GM21423 (cell line): ENCODE measurements around the gene TSEN54.

Source experiments
- ATAC-seq: cut with Tn5 transposase; IDR thresholded peaks from one replicate; pipeline ENCODE4 v1.9.1; 2021; ENCODE audit warnings: mild to moderate bottlenecking, moderate library complexity; ENCODE audit not compliant: unreplicated experiment

The TSEN54 gene

DNA sequence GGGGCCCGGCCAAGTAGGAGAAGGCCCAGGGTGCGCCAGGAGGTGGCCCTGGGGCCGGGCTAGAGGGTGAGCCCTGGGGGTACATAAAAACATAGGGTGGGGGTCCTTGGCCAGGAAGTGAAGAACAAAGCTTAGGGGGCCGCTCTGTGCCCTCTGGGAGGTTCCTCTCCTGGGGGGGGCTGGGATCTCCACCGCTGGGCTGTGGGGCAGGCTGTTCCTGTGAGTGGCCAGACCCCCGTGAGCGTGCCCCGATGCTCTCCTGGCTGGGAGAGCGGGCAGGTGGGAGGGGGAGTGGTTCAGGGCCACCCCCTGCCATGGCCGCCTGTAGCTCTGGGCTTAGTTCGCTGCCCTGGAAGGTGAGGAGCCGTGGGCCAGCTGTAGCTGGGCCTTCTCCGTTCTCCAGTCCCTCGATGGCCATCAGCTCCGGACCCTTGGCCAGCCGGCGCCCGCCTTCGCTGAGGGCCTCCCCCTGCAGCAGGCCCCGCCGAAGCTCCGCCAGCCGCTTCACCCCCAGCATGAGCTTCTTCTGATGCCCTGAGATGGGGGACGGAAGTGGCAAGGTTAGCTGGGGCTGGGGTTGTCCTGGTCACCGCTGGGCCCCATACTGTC lies 13.5 kb upstream of the TSEN54 start:
- no peak for ATAC-seq

DNA sequence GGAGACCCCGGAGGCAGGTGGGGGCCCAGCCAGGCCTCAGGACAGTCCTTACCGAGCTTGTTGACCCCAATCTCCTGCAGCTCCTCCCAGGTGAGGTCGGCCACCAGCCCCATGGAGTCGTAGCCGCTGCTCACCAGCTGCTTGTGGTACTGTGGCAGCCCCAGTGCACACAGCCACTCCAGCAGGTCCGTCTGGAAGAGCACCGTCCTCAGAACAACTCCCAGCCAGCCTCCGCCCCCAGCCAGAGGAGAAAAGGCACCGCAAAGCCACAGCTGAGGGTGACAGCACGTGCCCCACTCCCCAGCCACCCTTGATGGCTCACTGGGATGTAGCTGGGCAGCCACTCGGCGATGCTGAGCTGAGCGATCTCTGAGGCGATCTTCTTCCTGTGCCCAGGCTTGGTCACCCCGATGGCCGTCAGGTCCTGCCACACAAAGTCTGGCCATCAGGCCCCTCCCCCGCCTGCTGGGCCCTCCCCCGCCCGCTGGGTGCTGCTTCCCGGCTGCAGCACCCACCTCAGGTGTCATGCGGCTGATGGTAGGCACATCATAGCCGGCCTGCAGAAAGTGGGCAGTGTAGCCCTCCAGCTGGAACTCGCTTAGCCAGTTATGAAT lies 12.9 kb upstream of the TSEN54 start:
- no peak for ATAC-seq

DNA sequence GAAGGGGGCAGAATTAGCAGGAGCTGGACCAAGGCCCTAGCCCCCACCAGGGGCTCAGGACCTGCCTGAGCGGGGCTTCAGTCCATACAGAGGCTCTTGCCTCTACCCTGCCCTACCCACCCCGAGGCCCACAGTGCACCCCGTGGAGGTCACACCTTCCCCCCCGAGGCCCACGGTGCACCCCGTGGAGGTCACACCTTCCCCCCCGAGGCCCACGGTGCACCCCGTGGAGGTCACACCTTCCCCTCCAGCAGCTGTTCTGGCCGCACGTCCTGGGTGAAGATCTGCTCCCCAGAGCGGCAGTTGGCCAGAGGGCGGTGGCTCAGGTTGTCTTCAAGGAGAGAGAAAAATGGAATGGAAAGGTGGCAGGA lies 12.4 kb upstream of the TSEN54 start:
- no peak for ATAC-seq

DNA sequence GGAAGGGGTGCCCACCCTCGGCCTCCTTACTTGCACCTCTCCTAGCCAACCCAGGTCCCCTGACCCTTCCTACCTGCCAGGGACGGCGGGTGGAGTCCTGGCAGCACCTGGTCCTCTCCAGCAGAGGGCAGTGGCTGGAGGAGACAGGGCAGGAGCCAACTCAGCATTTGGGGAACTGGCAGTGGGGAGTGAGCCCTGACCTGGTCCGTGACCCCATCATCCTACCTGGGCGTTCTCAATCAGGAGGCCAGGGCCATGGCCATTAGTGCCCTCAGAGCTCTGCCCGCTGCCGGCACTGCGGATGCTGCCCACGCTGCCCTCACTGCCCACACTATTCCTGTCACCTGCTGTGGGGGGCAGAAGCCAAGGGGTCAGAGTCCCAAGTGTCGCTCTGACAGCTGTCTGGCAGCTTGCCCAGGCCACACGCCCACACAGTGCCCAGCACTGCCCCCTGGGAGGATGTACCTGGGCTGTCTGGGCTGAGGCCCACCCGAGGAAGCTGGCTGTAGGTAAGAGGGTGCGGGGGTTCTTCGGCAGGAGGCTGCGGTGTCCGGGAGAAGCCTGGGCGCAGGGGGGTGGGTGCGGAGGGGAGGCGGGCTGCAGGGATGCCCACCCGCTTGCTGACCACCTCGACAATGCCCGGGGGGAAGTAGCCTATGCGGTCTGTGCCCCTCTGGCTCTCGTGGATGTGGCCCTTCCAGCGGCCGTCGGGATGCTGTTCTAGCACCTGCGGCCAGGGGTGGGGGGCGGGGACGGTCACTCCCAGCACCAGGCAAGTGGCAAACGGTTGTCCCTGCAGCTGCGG lies 11.8 kb upstream of the TSEN54 start:
- no peak for ATAC-seq

DNA sequence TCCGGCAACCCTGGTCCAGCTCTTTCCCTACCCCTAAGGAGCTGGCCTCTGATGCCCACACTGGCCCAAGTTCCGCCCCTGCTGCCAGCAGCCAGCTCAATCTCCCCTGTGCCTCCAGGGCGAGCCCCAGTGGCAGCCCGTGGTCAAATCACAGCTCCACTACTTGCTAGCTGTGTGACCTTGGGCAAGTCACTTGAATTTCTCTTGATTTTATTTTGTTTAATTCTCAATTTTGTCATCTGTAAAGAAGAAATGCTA lies 11.2 kb upstream of the TSEN54 start:
- ATAC-seq: no peak

- ATAC-seq: no peak
Observed at GRCh38 chr17:75505640-75506039, 10.7 kb upstream of the TSEN54 start.

GRCh38 chr17:75506134-75506533 lies 10.2 kb upstream of the TSEN54 start:
- no peak for ATAC-seq

DNA sequence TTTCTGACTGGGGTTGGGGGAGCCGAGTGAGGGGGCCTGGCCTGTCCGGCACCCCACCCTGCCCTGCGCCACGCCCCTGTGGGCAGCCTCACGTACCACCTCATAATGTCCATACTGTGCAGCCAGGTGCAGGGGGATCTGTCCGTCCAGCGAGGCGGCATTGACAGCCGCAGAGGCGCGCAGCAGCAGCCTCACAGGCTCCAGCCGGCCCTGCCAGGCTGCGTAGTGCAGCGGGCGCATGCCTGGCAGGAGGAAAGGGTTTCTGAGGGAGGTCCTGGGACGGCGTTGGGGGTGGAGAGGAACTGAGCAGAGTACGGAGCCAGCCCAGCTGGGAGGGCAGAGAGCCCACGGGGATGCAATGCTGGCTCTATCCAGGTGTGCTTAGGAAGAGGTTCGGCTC lies 9.4 kb upstream of the TSEN54 start:
- no peak for ATAC-seq

- no peak for ATAC-seq
Observed at GRCh38 chr17:75507733-75508719, 8.3 kb upstream of the TSEN54 start.

DNA sequence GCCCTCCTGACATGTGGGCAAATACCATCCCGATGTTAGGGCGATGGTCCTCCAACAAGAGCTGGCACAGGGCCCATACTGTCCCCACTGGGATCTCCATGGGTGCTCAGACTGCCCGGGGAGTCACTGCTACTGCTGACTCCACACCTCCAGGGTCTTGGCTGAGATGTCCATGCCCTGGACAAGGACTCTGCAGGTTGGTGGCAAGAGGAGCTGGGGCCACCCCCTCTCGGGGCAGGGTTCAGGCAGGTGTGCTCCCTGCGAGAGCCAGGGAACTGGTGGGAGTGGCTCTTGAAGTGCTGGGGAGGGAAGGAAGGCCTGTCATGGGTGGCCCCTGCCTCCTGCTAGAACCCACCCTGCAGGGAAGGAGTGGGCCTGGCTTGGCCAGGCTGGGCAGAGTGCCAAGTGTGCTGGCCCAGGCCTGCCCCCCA lies 7.4 kb upstream of the TSEN54 start:
- ATAC-seq: no peak

DNA sequence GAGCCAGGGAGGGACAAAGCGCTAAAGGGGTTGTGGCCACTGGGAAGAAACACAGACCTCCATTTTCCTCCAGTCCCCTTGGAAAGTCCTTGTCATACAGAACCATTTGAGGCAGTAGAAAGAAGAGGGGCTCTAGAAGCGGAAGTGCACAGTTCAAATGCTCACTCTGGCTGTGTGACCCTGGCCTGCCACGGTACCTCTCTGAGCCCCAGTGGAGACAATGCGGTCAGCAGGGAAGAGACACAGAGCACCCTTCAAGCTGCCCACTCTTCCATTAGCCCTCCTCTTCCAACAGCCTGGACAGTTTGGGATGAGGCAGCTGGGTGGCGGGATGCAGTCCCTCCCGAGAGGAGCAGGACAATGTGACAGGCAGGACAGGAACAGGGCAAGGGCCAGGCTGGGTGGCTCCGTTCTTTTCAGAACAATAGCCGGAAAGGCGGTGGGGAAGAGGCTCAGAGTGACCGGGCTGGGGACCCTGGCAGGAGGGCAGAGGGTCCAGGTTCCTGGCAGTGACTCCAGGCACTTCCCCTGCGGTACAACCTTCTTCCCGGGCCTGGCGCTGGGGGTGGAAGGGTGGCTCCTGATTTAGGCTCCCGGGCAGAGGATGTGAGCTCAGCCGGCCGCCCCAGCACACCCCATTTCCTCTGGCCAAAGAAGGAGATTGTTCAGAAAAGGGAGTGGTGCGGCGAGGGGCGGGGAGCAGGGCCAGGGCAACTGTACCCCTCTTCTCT lies 6.6 kb upstream of the TSEN54 start:
- no peak for ATAC-seq

GRCh38 chr17:75511270-75511609 lies 5.1 kb upstream of the TSEN54 start:
- no peak for ATAC-seq

DNA sequence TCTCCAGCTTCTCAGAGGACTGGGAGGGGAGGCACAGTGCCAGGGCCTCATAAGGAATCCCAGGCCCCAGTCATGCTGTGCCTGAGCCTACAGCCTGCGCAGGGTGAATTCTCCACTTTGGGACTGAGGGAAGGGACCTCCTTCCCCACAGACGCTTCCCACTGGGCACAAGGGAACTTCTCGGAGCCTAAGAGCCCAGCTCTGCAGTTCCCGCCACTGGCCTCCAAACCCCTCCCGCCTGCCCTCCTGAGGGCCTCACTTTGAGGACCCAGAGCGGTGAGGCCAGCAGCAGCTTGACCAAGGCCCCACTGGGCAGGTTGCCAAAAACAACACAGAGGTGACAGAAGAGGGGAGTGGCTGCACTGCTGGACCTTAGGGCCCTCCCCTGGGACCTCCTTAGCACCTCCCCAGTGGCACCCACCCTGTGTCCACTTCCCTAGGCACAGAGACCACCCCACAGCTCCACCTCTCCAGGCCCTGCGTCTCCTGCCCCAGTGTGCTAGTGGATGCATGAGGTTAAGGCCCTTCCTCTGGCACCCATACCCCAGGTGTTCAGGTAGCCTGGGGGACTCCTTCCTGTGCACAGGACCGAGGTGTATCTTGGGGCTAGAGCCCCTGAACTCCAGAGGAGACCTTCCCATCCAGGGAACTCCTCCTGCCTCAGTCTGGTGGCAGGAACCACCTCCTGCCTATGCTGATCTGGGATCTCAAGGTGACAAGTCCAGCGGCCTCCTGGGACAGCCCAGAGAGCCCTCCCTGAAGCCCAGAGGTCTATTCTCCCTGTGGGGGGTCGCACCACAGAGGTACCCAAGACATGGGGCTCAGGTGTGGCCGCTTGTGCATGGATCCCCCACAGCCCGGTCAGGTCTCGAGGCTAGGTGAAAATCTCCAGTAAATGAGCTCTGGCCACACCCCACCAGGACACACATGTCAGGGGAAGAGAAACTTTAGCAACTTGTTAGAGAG lies 4.4 kb upstream of the TSEN54 start:
- no peak for ATAC-seq

DNA sequence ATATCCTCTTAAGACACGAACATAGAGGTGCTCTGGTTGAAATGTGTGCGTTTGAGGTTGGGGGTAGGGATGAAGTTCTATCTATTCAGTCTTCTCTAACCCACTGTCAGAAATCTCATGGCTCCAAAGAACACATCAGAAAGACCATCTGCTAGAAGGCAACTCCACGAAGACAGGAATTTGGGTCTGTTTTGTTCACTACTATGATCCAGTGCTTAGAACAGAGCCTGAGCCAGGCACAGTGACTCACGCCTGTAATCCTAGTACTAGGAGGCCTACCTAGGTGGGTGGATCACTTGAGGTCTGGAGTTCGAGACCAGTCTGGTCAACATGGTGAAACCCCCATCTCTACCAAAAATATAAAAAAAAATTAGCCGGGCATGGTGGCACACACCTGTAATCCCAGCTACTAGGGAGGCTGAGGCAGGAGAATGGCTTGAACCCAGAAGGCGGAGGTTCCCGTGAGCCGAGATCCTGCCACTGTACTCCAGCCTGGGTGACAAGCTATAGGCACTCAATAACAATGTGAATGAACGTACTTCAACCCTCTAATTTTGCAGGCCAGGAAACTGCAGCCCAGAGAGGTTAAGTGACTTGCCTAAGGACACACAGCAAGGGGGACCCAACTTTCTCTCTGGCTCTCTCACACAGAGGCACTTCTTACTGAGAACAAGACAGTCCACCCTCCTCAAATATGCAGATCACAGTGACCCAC lies 3.2 kb upstream of the TSEN54 start:
- ATAC-seq: no peak

GRCh38 chr17:75513641-75514000 lies 2.7 kb upstream of the TSEN54 start:
- ATAC-seq: no peak

- no peak for ATAC-seq
Observed at GRCh38 chr17:75514299-75514918, 1.9 kb upstream of the TSEN54 start.

- ATAC-seq: peak; percentile 1
Observed at GRCh38 chr17:75514919-75515495, 1.3 kb upstream of the TSEN54 start.

DNA sequence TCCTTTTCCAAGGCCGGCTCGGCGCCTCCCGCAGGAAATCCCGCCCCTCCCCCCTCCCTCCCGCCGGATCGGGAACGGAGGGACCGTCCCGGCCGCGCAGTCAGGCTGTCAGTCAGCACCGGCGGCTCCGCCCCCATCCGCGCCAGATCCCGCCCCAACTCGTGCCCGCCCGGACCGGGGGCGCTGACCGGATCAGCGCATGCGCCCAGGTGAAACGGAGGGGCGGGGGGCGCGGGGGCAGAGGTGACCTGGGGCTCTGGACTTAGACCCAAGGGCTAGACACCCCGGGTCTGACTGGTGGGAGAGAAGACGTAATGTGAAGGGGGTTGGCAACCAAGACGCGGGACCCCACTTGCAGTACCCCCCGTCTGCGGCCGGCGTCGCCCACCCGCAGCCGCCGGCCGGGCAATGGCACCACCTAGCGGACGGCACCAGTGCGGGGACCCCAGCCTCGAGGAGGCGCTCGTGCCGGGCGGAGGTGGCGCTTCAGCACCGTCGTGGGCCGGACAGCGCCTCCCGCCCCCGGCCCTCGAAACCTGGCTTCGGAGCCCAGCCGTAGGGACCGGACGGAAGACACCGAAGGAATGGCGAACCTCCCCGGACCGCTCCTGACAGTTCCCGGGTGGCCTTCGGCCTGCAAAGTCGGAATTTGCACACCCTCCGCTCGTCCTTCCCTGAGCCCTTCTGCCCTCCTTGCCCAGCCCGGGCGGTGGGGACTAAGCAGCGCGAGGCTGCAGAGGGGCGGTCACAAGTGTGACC lies 653 bp upstream of the TSEN54 start, which contains the start of gene CASKIN2:
Gene CASKIN2 (minus strand): TSS at position 42 of the 759 bp plus-strand sequence. CDS start 1,733 bp downstream, outside the sequence.
- ATAC-seq: peak; percentile 45
